Activated CD4-positive, alpha-beta T cell treated with anti-CD3 and anti-CD28 coated beads for 1 hour (primary cell): ENCODE measurements around the gene ATP2B2.

Experiments
- DNase-seq: peaks from one replicate; pipeline ENCODE4 v3.0.0-alpha.2; 2020

The ATP2B2 gene

DNA sequence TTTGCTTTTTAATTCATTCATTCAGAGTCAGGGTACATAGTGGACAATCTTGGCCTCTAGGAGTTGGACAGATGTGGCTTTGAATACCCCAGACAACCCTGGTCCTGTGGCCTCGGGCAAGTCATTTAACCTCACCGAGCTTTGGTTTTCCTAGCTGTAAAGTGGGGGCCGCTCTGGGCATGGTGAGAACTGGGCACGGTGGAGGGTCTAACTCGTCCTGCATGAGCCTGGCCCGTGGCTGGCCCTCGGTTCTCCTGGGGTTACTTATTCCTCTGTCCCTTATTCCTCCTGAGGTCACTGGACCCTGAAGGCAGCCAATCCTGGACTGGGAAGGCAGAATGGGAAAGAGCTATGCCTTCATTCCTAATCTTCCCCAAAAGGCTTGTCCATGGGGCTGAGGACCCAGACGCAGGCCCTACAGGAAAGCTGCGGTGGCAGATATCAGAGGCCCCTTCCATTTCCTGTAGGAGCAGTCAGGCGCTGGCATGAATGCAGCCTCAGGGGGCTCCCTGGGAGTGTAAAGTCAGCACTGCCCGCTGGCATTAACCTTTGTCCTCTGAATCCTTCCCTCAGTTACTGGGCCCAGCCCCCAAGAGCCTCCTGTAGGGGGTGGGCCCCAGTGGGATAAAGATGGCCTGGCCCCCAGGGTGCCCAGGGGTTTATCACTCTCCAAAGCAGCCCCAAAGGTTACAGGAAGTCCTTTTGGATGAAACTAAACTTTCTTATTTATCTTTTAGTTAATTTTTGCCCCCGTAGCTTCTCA lies 166.6 kb downstream of the ATP2B2 start:
- no peak for DNase-seq

DNA sequence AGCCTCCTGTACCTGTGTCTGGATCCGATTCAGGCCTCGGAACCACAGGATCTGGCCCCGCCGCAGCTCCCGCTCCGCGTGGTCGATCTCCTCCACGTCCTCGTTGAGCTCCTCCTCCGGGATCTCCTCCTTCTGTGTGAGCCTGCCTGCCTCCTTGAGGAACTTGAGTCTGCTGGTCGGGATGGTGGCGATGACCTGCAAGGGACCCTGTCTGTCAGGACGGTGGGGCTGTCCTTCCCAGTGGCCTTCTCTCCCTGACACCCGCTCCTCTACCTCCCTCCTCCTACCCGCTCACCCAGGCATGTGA lies 167.3 kb downstream of the ATP2B2 start:
- no peak for DNase-seq

DNA sequence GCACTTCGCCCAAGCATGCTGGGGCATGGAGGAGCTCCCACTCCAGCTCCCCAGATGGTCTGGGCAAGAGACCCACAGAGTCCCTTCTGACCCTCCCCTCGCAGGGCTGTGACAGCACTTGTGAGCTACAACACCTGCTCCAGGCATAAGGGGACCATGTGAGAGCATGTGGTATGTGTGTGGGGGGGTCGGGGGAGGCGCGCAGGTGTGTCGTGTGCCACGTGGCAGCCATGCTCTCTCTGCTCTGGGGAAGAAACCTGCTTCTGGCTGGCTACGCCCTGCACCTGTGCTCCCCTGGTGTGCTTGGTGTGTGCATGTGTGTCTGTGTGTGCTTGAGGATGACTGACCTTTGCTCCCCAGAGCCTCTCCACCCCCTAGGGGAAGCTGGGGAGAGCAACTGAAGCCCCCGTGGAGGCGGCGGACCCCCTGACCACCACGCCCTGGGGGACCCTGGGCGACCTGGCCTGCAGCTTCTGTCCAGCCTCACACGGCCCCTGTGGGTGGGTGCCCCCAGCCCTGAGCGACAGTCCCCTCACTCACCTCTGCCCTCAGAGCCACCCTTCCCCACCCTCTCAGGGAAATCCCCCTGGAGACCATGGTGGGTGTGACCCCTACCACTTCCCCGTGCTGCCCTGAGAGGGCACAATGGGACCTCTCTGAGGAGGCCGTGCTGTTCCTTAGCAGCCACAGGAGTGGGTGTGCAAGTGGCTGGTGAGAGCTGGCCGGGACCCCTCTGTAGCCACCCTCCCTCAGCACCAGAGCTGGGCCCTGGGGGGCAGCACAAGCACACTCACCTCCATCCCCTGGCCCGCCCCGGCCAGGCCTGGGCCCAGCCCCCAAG lies 167.8 kb downstream of the ATP2B2 start:
- no peak for DNase-seq

DNA sequence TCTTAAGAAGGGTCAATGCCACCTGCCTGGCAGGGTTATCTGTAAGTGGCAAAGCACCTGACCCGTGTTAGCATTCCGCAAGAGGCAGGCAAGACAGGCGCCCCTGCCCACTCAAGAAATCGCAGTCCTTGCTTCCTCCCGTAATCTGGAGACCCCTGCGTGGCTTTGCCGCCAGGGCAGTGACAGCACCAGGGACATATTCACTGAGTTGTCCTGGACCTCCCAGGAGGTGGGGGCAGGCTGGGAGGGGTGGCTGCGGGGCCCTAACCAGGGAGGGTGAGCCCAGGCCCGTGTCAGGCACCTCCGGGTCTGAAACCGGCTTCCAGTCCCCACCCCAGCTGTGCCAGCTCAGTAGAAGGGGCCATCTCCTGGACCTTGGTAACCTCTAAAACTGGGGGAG lies 168.6 kb downstream of the ATP2B2 start:
- no peak for DNase-seq

DNA sequence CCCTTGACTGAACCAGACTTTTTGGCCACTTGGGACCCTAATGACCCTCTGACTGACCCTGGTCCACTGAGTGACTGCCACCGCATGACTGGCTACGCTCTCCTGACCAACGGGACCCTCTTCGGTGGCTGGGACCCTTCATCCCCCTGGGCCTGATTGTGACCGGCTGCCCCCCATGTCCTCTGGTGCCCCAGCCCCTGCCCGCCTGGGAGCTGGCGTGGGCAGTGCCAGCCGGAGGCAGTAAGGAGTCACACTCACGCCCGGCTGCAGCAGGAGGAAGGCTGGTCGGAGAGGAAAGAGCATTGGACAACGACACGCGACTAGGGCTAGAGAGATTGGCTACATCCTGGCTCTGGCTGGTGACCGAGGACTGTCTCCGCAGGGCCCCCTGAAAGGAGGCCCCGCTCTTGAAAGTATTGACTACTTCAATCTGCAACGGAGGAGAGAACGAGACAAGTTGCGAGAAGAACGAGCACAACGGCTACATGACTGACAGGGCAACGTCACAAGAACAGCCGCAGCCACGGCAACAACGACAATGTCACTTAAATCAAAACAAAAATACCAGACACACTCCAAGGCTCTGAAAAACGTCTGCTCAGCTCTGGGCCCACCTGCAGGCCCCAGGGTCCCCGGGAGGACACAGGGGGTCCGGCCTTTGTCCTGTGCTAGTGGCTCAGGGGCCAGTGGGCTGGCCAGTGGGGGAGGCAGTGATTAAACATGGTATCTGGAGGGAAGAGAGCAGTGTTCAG lies 169.3 kb downstream of the ATP2B2 start:
- no peak for DNase-seq

DNA sequence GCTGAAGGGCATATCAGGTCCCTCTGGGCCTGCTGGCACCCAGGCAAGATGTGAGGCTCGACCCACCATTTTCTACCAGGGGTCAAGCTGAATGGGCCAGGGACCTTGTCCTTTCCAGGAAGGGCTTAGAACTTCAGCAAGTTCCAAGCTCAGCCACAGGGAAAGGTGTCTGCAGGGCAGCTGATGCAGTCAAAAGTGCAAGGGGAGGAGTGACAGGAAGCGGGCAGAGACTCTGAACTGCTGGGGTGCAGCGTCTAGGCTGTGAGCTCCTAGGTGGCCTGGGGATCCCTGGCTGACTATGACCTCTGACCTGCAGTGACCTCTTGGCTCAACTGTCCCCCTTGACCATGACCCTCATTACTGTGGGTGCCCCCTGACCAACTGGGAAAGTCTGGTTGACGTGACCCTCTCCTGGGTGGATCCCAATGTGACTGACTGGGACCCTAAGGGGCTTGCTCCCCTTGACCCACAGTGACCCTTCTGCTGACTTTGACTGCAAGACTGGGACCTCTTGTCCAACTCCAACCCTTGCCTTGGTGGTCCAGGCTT lies 170.1 kb downstream of the ATP2B2 start:
- DNase-seq, result no peak

DNA sequence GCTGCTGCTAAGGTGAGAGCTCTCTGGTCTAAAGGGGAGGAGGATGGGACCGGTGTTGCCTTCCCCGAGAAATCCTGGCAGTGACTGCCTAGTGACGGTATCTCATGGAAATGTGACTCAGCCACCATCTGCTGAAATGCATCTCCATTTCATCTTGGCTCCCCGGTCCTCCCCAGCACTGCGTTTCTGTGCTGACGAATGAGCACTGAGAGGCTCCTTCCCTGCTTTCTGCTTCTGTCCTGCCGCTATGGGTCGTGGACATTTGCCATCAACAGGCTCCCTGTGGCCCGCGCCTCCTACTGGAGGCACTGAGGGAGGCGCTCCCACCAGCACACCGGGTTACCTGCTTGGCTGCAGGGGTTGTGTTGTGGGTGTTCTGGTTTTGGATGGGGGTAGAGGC lies 170.9 kb downstream of the ATP2B2 start:
- DNase-seq, result no peak

DNA sequence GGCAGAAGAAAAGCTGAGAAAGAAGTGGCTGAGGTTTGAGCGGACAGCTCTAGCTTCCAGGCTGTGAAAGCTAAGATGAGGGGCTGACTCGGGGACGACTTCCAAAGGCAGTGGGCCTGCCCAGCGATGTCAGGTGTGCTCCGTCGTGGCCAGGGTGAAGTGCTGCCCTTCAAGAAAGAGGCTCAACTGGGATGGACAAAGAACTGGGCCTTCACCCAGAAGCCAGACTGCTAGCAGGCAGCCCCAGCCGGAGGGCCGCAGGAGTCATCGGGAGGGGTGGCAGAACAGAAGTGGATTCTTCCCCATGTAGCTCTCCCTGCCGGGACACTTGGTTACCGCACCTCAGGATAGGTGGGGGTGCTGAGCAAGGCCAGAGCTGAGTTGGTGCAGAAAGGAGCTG lies 171.3 kb downstream of the ATP2B2 start:
- DNase-seq, result no peak

DNA sequence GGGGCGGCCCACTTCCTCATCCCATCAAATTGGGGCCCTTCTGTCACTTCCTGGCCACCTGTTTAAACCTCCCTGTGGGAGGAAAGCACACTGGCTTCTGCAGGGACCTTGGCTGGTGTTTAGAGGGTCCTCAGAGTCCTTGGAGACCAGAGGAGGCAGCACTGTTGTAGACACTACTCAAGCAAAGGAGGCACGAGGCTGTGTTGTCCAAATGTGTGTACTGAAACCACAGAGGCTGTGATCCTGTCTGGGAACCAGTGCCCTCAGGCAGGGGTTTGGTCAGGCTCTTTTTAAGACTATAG lies 172.1 kb downstream of the ATP2B2 start:
- DNase-seq, result no peak

DNA sequence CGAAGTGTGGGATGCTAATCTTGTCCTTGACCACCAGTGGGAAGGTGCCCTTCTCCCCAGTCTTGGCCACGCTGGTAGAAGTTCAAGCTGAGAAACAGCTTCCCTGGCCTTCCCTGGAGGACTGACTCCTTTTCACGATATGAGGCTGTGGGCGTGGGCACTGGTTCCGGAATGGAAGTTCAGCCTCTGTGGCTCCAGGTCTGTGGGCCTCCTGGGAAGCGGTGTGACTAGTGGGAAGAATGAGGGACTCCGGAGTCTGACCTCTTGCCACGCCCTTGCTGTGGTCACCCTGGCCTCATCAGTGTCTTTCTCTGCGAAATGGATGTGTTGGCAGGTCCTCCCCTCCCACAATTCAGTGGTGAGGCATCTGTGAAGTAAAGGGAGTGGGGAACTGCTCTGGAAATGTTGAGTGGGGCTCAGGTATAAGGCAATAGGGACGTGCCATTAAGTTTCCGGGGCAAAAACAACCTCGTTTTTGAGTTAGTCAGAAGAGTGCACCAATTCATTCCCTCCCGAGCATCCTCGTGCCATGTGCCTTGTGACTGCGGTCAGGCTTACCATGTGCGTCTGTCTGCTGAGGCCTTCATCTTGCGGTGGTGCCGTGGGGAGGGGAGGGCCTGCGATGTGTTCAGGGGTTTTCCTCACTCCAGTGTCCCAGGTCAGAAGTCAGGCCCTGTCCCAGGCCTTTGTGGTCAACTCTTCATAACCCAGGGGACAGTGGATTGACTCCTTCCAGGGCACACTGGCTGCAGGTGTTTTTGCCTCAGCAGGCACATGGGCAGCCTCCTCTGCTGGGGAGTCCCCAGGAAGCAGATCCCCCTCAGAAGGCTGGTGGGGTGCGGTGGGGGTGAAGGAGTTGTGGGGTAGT lies 172.7 kb downstream of the ATP2B2 start:
- DNase-seq, result no peak

DNA sequence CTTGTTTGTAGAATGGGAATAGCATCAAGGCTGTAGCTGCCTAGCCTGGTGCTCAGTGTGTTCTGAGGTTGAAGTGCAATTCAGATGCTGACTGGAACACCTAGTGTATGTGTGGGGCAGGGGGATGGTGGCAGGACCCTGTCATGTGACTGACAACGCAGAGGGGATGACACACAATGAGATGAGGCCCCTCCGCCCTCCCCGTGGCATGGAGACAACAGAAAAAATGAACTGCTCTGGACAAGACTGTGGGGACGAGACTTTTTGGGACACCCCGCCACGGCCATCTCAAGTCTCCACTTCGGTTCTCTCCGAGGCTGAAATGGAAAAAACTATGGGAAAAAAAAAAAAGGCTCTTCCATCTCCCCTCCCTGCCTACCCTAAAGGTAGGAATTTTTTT lies 174.1 kb downstream of the ATP2B2 start:
- DNase-seq, result no peak

DNA sequence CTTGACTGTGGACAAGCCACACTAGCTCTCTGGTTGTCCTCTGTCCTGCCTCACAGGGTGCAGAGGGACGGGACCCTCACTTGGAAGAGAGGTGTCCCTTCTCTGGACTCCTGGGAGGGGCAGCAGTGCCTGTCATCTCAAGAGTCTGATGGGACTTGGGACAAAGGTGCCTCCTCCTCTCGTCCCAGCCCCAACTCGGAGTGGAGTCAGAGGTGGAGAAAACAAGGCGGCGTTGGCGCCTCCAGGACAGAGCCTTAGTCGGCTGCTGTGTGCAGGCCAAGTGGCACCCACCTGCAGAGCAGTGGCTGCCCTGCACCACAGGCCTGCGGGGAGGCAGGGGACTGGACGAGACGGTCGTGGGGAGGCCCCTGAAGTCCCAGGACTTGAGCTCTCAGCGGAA lies 175.1 kb downstream of the ATP2B2 start:
- no peak for DNase-seq

DNA sequence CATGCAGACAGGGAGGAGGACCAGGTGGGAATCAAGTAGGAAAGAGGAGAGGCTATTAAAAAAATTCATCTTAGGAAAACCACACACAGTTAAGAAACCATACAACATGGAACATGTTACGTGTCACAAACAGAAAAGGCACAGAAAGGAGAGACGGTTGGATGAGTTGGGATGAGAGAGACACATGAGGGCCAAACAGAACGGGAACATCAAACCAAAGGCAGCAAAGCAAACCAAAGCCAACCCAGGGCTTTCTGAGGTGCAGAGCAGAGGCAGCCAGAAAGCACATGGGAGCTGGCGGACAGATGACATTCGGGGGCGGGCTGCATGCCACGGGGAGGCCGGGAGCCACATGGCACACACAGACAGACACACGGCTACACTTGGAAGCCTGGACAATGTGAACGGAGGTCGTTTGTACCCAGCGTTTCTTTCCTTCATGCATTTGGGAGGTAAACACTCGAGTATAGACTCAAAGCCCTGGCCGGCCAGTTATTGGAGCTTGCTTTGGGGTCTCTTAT lies 175.8 kb downstream of the ATP2B2 start:
- no peak for DNase-seq

DNA sequence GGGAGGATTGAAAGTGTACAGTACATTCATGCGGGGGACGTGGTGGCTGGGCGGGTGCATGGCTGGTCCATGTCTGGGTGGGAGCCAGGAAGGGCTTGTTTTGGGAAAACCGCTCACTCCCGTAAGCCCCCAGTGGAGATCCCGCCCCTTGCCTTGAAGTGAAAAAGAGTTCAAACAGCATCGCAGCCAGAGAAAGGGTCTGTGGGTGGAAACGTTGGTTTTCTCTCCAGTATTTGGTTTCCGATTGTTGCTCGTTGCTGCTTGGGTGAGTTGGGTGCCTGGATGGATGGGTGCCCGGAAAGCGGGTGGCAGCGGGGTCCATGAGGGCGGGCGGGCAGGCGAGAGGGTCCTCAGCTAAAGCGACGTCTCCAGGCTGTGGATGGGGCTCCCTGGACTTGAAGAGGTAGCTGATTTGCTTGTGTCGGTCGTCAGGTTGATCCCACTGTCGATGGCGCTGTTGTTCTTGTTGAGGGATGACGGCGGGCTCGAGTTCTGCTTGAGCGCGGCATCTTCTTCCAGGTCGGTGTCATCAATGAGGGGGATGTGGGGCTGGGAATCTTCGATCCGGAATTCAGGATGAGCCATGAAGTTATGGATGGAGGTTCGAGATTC lies 176.8 kb downstream of the ATP2B2 start:
- DNase-seq, result no peak

DNA sequence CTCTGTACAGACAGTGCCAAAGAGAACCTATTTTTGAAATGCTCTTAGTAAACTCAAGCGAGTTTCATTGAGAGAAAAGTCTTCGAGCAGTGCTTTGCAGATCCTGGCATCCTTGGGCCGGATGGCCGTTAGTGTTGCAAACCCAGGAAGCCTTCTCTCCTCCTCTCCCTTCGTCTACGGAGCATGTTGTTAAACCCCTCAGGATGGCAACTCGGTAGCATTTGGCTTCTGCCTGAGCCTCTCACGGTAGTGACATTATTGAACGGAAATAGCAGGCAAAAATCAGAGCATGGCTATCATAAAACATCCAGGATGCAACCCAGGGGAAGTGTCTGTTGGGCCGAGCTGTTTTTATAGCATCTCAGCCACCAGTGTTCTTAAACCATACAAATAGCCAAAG lies 177.8 kb downstream of the ATP2B2 start:
- no peak for DNase-seq

DNA sequence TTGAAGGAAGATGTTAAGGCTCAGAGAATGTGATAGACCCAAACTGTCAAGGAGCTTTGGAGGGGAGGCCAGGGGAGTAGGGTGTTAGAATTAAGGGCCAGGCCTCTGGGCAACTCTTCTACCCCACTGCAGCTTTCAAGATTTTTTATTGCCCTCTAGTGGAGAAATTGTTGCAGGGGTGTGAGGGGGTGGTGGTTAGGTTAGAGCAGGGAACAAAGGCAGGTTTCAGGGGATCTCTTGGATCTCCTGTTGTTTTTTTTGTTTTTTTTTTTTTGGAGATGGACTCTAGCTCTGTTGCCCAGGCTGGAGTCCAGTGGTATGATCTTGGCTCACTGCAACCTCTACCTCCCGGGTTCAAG lies 183.1 kb downstream of the ATP2B2 start:
- DNase-seq, result no peak

DNA sequence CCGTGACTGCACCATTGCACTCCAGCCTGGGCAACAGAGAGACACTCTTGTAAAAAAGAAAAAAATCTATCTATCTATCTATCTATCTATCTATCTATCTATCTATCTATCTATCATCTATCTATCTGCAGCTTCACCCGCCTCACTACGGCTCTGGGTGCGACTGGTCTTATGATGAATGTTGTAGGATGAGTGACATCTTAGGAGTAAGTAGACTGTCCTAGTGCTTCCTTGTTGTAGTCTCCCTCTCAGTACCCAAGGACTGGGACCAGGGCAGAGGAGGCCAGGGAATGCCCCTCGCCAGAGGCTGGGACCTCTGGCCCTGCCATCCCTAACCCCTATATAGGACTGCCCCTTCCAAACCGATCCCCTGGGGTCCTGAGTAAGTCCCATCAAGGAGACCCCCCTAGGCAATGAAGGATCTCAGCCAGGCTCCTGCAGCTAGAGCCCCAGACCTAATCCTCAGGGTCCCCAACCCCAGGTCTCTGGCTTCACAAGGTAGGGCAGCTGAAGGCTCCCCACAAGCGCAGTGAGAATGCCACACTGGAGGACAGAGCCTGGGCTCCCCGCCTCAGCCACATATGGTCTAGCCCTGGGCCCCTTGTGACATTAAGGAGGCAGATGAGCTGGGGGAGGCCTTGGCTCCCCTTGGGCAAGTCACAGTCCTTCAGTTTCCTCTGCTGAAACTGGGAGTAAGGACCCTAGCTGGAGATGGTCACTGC lies 183.6 kb downstream of the ATP2B2 start:
- DNase-seq, result no peak

DNA sequence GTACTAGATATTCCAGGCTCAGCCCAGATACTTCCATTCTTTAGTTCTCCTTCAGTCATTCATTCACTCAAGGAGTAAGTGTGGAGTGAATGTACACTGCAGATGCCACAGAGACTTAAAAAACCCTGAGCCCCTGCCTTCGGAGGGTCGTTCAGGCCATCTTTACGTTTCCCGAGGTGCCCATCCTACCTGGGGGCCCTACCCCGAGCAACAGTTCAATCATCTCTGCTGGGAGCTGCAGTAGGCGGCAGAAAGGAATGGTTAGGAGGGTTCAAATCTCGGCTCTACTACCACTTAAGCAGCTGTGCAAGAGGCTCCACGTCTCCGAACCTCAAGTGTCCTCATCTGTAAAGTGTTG lies 185.1 kb downstream of the ATP2B2 start:
- DNase-seq, result no peak

DNA sequence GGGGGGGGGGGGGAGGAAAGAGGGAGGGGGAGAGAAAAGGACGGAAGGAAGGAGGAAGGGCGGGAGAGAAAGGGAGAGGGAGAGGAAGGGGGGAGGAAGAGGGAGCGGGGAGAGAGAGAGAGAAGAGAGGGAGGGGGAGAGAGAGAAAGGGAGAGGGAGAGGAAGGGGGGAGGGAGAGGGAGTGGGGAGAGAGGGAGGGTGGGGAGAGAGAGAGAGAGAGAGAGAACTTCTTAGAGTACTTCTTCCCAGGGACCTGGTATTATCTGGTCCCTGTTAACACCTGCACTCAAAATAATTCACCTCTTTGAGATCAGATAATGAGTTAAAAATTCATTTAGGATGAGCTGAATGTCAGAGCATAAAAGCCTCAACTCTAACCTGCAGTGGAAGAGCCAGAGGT lies 185.6 kb downstream of the ATP2B2 start:
- no peak for DNase-seq

DNA sequence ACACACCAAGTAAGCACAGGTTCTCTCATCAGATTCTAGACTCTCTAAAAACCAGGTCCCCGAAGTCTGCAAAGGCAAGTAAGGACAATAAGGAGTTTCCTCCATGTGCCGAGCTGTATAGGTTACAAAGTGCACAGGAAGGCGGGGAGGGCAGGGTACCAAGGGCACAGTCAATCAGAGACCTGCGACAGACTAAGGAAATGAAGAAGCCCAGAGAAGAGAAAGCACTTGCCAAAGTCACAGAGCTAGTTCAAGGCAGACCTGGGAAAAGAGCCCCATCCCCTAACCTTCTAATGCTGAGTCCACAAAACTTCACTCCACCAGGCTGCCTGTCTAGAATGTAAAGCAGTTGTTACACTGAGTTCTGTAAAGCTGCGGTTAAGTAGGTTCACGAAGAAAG lies 186.1 kb downstream of the ATP2B2 start:
- DNase-seq, result no peak

DNA sequence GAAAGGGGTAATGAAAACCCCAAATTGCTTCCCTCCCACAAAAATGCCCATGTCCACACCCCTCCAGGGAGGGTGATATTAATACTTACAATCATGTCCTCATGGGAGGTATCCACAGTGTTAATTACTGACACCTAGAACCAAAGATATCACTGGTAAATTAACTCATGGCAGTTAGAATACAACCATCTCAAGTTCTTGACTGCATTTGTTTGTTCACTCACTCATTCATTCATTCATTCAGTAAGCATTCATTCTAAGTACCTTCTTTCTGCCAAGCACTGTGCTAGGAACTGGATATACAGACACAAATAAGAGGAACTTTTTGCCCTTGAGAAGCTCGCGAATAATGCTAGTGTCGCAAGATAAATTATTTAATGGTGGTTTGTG lies 187.4 kb downstream of the ATP2B2 start:
- no peak for DNase-seq
